Astrocyte of the cerebellum (primary cell): Measurements from ENCODE around the gene DEPDC5.

Experiments
- DNase-seq: peaks from one replicate; pipeline ENCODE4 v3.0.0-alpha.2; 2011; ENCODE audit warnings: low read depth
- H3K4me3 ChIP-seq: 2 replicates; pipeline ENCODE4 v1.5.1; 2011; ENCODE audit warnings: mild to moderate bottlenecking, low read depth, low read length, moderate library complexity
- in situ Hi-C: cut with HindIII; loops from 2 replicates; pipeline ENCODE4 v1.10.0; 2017; ENCODE audit warnings: low sequenced_read_pairs
- TF ChIP-seq, protein P1 (sequence below): IDR thresholded peaks from 2 replicates; pipeline ENCODE4 v1.5.1; 2012; ENCODE audit warnings: low read length, low read depth, moderate library complexity, mild to moderate bottlenecking; ENCODE audit errors: missing control alignments

DEPDC5 gene

DNA sequence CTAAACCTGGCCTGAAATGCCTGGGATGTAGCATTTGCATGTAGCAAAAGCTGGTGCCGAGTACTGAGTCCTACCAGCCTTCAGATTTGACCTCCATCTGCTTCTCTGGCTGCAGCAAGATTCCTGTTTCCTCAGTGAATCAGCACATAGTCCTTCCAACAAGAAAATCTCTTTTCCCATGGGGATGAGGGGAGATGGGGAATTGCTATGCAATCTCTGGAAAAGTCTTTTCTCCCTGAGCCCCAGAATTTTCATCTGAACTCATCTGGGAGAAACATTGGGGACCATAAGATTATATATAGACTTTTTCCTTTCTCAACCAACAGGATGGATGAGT lies 158.6 kb downstream of the DEPDC5 start:
- in situ Hi-C loops, result no loop called here
- DNase-seq, result no peak
- TF ChIP-seq, protein P1, sequence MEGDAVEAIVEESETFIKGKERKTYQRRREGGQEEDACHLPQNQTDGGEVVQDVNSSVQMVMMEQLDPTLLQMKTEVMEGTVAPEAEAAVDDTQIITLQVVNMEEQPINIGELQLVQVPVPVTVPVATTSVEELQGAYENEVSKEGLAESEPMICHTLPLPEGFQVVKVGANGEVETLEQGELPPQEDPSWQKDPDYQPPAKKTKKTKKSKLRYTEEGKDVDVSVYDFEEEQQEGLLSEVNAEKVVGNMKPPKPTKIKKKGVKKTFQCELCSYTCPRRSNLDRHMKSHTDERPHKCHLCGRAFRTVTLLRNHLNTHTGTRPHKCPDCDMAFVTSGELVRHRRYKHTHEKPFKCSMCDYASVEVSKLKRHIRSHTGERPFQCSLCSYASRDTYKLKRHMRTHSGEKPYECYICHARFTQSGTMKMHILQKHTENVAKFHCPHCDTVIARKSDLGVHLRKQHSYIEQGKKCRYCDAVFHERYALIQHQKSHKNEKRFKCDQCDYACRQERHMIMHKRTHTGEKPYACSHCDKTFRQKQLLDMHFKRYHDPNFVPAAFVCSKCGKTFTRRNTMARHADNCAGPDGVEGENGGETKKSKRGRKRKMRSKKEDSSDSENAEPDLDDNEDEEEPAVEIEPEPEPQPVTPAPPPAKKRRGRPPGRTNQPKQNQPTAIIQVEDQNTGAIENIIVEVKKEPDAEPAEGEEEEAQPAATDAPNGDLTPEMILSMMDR, result no peak
- H3K4me3 ChIP-seq, result no peak overlapping the region

DNA sequence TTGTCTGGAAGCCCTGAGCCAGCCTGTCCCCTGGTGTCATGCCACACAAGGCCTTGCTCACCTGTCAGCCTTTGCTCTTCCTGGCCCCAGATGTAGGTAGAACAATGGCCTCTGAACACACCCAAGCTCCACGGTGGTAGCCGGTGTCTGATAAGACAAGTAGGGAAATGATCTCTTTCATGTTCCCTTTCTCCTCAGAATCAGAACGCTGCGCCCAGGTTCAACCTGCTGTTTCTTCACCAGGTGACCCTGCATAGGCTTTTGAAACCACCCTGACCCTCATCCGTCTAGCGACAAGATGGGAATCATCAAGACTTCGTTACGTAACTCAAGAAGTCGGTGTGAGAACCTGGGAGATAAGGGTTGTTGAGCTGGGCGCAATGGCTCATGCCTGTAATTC lies 161.8 kb downstream of the DEPDC5 start:
- in situ Hi-C loops, result no loop called here
- TF ChIP-seq, protein P1, result no peak
- no peak for DNase-seq
- no peak overlapping the region for H3K4me3 ChIP-seq

DNA sequence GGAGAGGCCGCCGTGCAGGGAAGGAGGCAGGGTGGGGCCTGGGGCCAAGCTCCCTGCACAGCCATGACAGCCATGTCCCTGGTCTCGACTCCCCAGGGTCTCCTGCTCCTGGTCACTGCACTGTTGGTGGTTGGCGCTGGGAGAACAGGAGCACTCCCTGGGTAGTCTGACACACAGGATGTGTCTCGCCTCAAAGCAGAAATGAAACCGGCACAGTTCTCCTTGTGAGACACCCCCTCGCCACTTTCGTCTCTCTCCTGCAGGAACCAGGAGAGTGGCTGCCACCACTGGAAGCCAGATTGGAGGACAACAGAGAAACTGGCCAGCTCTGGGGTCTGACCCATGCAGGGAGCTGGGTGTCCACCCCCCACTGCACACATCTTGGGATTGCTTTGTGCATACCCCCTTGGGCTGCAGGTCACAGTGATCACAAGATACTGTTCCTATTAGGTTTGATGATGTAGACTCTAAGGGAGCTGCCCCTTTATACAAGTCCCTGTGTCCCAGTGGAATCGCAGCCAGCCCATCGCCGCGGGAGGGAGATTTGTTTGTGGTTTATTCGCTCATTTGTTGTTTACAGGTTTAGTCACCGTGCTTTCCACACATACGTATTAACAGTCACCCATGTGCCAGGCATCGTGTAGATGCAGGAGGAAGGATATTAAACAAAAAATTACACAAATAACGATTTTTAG lies 163.6 kb downstream of the DEPDC5 start:
- TF ChIP-seq, protein P1, result no peak
- H3K4me3 ChIP-seq, result no peak overlapping the region
- DNase-seq, result no peak
- in situ Hi-C loops, result no loop called here

DNA sequence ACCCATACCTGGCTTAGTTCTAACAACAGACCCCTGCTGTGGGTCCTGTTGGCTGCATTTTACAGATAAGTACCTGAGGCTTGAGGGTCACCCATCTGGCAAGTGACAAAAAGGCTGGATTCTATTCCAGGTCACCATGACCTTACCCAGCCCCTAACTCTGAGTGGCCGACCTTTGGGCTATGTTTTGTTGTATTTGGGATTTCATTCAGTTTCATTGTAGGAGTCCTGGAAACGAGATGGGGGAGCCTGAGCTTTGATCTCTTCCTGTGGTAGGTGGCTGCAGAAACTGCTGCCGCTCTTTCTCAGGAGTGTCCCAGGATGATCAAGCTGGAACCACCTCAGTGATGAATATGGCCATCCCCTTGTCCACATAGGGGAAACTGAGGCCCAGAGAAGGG lies 165.9 kb downstream of the DEPDC5 start:
- DNase-seq, result no peak
- in situ Hi-C loops, result no loop called here
- H3K4me3 ChIP-seq, result no peak overlapping the region
- TF ChIP-seq, protein P1, result no peak

DNA sequence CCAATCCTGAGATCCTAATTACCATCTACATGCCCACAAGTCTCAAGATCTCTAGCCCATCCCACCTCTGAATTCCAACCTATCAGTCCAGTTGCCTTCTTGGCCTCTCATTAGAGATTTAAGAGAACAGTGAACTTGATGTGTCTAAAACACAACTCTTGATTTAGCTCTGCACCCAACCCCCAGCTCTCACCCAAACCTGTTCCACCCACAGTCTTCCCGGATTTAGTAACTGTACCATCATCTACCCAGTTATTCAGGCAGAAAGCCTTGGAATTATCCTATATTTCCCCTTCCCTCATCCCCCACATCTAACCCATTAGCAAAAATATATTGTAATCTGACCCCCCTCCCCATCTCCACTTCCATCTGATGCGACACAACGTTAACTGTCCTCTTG lies 166.5 kb downstream of the DEPDC5 start:
- H3K4me3 ChIP-seq, result no peak overlapping the region
- TF ChIP-seq, protein P1, result no peak
- in situ Hi-C loops, result no loop called here
- no peak for DNase-seq

DNA sequence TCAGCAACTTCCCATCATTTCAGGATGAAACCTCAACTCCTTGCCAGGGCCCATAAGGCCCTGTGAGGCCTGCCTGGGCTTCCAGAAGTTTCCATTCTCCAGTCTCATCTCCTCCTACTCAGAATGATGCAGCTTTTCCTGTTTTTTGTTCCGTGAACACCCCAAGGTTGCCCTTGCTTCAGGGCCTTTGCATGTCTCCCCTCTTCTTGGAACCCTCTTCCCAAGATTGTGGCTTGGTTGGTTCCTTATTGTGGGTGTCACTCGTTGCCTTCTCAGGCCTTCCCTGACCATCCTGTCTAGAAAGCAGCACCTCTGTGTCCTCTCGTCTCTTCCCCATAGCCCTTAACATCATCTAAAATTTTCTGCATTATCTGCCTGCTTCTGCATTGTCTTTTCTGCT lies 167.3 kb downstream of the DEPDC5 start:
- no peak for DNase-seq
- no peak overlapping the region for H3K4me3 ChIP-seq
- in situ Hi-C loops, result no loop called here
- TF ChIP-seq, protein P1, result no peak
